ENCODE measurements around the gene P2RX3. TPM values are rescaled to one million over a fixed set of nuclear protein-coding genes. Genes with fewer than 3 reads are reported as not detected.

P2RX3 gene
- total RNA-seq, 1 donor from 2014 or later = 0.23 TPM

DNA sequence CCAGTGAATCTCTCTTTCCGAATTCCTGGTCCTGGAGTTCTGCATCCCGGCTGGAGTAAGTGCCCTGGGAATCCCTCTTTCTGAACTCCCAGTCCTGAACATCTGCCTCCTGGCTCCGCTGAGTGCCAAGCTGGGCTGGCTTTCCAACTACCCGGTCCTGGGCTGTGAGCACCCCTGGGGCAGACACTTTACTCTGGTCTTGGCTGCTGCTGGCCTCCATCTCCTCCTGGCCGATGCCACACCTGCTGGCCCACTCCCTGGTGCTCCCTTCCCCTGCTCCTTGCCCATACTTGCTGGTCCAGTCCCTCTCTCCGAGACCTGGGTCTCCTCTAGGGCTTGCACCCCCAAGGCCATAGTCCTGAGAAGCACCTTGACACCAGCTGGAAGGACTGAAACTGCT lies 28.1 kb upstream of the P2RX3 start:
- H3K4me3 Mint-ChIP-seq (ENCODE audit: unreplicated experiment) = peak overlapping the region; percentile 85
- no peak for DNase-seq (ENCODE audit: low spot score)
- H3K27me3 Mint-ChIP-seq (ENCODE audit: unreplicated experiment) = peaks cover 10% of the 10 kb centered on the region
- H3K36me3 Mint-ChIP-seq (ENCODE audit: low read depth, unreplicated experiment) = peaks cover 40% of the 10 kb centered on the region
- H3K9me3 Mint-ChIP-seq (ENCODE audit: unreplicated experiment) = no peaks in the 10 kb centered on the region
- TF ChIP-seq, protein P1, sequence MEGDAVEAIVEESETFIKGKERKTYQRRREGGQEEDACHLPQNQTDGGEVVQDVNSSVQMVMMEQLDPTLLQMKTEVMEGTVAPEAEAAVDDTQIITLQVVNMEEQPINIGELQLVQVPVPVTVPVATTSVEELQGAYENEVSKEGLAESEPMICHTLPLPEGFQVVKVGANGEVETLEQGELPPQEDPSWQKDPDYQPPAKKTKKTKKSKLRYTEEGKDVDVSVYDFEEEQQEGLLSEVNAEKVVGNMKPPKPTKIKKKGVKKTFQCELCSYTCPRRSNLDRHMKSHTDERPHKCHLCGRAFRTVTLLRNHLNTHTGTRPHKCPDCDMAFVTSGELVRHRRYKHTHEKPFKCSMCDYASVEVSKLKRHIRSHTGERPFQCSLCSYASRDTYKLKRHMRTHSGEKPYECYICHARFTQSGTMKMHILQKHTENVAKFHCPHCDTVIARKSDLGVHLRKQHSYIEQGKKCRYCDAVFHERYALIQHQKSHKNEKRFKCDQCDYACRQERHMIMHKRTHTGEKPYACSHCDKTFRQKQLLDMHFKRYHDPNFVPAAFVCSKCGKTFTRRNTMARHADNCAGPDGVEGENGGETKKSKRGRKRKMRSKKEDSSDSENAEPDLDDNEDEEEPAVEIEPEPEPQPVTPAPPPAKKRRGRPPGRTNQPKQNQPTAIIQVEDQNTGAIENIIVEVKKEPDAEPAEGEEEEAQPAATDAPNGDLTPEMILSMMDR (IDR thresholded peaks at IDR 0.05; ENCODE audit: unreplicated experiment) = no peak
- H3K4me1 Mint-ChIP-seq (ENCODE audit: unreplicated experiment) = peaks cover 39% of the 10 kb centered on the region
- H3K27ac Mint-ChIP-seq (ENCODE audit: unreplicated experiment) = no peak overlapping the region

DNA sequence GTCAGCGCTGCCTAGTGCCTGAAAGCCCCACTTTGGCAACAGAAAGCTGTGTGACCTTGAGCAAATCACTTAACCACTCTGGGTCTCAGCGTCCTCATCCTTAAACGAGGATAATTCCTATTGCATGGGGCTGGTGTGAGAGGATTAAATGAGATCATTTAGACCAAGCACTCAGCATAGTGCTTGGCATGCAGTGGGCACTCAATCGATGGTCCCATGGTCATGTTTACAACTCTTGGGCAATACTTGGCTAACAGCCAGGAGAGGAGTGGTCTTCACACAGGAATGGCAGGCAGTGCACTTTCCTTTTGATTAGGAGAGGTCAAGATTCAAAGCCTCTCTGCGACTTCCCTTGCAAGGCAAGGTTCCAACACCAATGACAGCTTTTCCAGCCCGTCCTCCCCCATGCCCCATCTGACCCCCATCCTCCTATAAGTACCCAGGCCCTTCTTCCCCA lies 27.5 kb upstream of the P2RX3 start:
- Mint-ChIP-seq H3K27me3 (ENCODE audit: unreplicated experiment) (peaks cover 9% of the 10 kb centered on the region), H3K4me3 (ENCODE audit: unreplicated experiment) (peak overlapping the region; percentile 85), H3K9me3 (ENCODE audit: unreplicated experiment) (no peaks in the 10 kb centered on the region), H3K27ac (ENCODE audit: unreplicated experiment) (peak overlapping the region; percentile 38), H3K36me3 (ENCODE audit: low read depth, unreplicated experiment) (peaks cover 40% of the 10 kb centered on the region), H3K4me1 (ENCODE audit: unreplicated experiment) (peaks cover 39% of the 10 kb centered on the region)
- no peak for DNase-seq (ENCODE audit: low spot score)
- TF ChIP-seq, protein P1 (IDR thresholded peaks at IDR 0.05; ENCODE audit: unreplicated experiment) = no peak

DNA sequence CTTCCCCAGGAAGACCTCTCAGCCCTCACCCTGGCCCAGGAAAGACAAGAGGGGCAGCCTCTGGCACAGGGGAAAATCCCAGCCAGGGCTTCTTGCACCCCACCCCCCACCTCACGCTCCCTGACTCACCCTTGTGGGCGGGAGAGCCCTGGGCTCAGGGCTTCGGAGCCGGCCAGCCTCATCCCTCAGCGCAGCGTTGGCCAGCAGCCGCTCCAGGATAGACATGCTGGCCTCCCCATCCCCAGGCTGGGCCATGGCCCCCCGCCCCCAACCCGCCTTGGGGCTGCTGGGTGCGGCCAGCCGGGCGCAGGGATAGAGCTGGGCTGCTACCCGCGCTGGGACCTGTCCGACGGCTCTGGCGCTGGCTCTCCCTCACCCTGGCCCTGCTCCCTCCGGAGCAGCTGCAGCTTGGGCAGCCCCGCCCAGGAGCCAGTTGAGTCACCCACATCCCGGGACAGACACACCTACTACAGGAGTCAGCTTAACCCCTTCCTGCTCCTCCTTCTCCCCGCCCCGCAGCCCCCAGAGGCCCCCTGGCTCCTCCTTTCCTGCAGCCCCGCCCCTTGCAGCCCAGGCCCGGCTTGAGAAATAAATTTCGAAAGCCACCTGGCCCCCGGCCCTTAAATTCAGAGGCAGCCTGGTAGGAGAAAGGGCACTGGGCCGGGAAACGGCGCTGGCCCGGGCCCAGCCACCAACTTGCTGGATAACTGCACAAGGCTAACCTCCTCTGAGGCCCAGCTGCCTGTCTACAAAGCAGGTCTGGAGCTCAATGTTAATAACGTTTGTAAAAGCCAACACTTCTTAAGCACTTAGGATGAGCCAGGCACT lies 26.8 kb upstream of the P2RX3 start:
- Mint-ChIP-seq H3K27ac (ENCODE audit: unreplicated experiment) (no peak overlapping the region), H3K36me3 (ENCODE audit: low read depth, unreplicated experiment) (peaks cover 40% of the 10 kb centered on the region), H3K4me1 (ENCODE audit: unreplicated experiment) (peaks cover 39% of the 10 kb centered on the region), H3K4me3 (ENCODE audit: unreplicated experiment) (no peak overlapping the region), H3K27me3 (ENCODE audit: unreplicated experiment) (peaks cover 9% of the 10 kb centered on the region), H3K9me3 (ENCODE audit: unreplicated experiment) (no peaks in the 10 kb centered on the region)
- TF ChIP-seq, protein P1 (IDR thresholded peaks at IDR 0.05; ENCODE audit: unreplicated experiment) = no peak
- DNase-seq (ENCODE audit: low spot score) = peak; percentile 65

DNA sequence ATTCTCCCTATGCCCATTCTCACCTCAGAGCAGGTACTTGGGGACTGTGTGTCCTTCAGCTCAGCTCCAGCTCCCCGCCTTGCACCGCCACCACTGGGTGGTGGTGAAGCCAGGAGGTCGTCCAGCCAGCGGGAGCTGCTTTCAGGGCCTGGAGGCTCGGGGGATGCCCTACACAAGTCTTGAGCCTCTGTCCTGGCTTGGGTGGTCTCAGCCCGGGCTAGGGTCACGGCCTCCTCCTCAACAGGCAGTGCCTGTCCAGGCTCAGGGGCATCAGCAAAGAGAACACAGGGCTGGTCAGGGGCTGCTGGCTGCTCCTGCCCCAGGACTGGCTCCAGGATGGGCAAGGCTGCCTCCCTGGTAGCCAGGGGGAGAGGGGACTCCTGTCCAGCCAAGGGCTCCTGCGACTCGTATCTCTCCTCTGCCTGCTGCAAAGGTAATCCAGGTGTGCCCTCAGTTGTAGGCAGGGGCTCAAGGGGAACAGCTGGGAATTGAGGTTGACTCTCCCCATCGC lies 25.6 kb upstream of the P2RX3 start:
- Mint-ChIP-seq H3K4me3 (ENCODE audit: unreplicated experiment) (no peak overlapping the region), H3K27me3 (ENCODE audit: unreplicated experiment) (peaks cover 6% of the 10 kb centered on the region), H3K9me3 (ENCODE audit: unreplicated experiment) (no peaks in the 10 kb centered on the region), H3K36me3 (ENCODE audit: low read depth, unreplicated experiment) (peaks cover 40% of the 10 kb centered on the region), H3K4me1 (ENCODE audit: unreplicated experiment) (peaks cover 28% of the 10 kb centered on the region), H3K27ac (ENCODE audit: unreplicated experiment) (no peak overlapping the region)
- no peak for DNase-seq (ENCODE audit: low spot score)
- TF ChIP-seq, protein P1 (IDR thresholded peaks at IDR 0.05; ENCODE audit: unreplicated experiment) = no peak
